Neural cell (in vitro differentiated cells): ENCODE measurements around the gene C16orf96. TPM values are rescaled to one million over a fixed set of nuclear protein-coding genes. Genes with fewer than 3 reads are reported as not detected.

ENCODE experiments used
- H2AFZ ChIP-seq: fragments of 200-600, 300-800 bp; sonication (generic), shearing (Covaris generic); 2 replicates; pipeline ENCODE4 v1.6.0; 2014; ENCODE audit warnings: low read depth, mild to moderate bottlenecking, antibody characterized with exemption, low read length, moderate library complexity
- H3F3A ChIP-seq: fragments of 200-600 bp; shearing (Covaris generic); 2 replicates; pipeline ENCODE4 v1.6.1; 2016; ENCODE audit warnings: mild to moderate bottlenecking, moderate library complexity, mixed read lengths, antibody characterized with exemption, low read length; ENCODE audit not compliant: insufficient read depth, poor library complexity, severe bottlenecking
- H3K27ac ChIP-seq: fragments of 200-600, 300-800 bp; sonication (generic), shearing (Covaris generic); 2 replicates; pipeline ENCODE4 v1.5.1; 2014; ENCODE audit warnings: mild to moderate bottlenecking, low read length, moderate library complexity
- H3K27me3 ChIP-seq: fragments of 300-800, 200-600 bp; sonication (generic), shearing (Covaris generic); 2 replicates; pipeline ENCODE4 v1.6.0; 2014; ENCODE audit warnings: mild to moderate bottlenecking, low read depth, low read length, moderate library complexity; ENCODE audit not compliant: insufficient read depth
- H3K36me3 ChIP-seq: fragments of 300-800, 200-600 bp; sonication (generic), shearing (Covaris generic); 2 replicates; pipeline ENCODE4 v1.5.1; 2014; ENCODE audit warnings: mild to moderate bottlenecking, antibody characterized with exemption, low read length, moderate library complexity; ENCODE audit not compliant: insufficient read depth
- H3K4me2 ChIP-seq: fragments of 300-800, 200-600 bp; sonication (generic), shearing (Covaris generic); 2 replicates; pipeline ENCODE4 v1.6.0; 2014; ENCODE audit warnings: mild to moderate bottlenecking, low read length
- H3K4me3 ChIP-seq: fragments of 300-800, 200-600 bp; sonication (generic), shearing (Covaris generic); 2 replicates; pipeline ENCODE4 v1.5.1; 2014; ENCODE audit warnings: mild to moderate bottlenecking, low read length, moderate library complexity
- H3K79me2 ChIP-seq: fragments of 200-600 bp; shearing (Covaris generic); replicated peaks from 2 replicates; pipeline ENCODE4 v1.6.0; 2014; ENCODE audit warnings: mild to moderate bottlenecking, low read length, moderate library complexity; ENCODE audit not compliant: insufficient read depth
- H3K9ac ChIP-seq: fragments of 300-800, 200-600 bp; sonication (generic), shearing (Covaris generic); 2 replicates; pipeline ENCODE4 v1.6.1; 2016; ENCODE audit warnings: mild to moderate bottlenecking, low read length, mixed read lengths
- H3K9me2 ChIP-seq: fragments of 200-600 bp; shearing (Covaris generic); 2 replicates; pipeline ENCODE4 v1.6.1; 2016; ENCODE audit warnings: mild to moderate bottlenecking, low read length, mixed read lengths; ENCODE audit not compliant: insufficient read depth
- H3K9me3 ChIP-seq: fragments of 200-600, 300-800 bp; sonication (generic), shearing (Covaris generic); 2 replicates; pipeline ENCODE4 v1.6.1; 2016; ENCODE audit warnings: mild to moderate bottlenecking, mixed run types, low read length, moderate library complexity, mixed read lengths
- H4K20me1 ChIP-seq: fragments of 200-600 bp; shearing (Covaris generic); 2 replicates; pipeline ENCODE4 v1.6.1; 2016; ENCODE audit warnings: mild to moderate bottlenecking, mixed run types; ENCODE audit not compliant: insufficient read depth
- CTCF ChIP-seq: fragments of 450-650 bp; IDR thresholded peaks from 2 replicates; pipeline ENCODE4 v1.5.1; 2014; ENCODE audit warnings: antibody characterized with exemption, mild to moderate bottlenecking, moderate library complexity; ENCODE audit not compliant: poor library complexity, severe bottlenecking
- EP300 ChIP-seq: fragments of 450-650 bp; conservative IDR thresholded peaks from 2 replicates; pipeline ENCODE4 v1.6.1; 2014; ENCODE audit warnings: antibody characterized with exemption, mild to moderate bottlenecking, moderate library complexity; ENCODE audit not compliant: poor library complexity, severe bottlenecking
- EZH2 ChIP-seq: fragments of 200-600, 300-800 bp; shearing (Covaris generic), sonication (generic); IDR thresholded peaks from 2 replicates; pipeline ENCODE4 v1.6.1; 2014; ENCODE audit warnings: antibody characterized with exemption, low read length, borderline replicate concordance, mild to moderate bottlenecking; ENCODE audit not compliant: insufficient read depth, poor library complexity, severe bottlenecking
- MXI1 ChIP-seq: fragments of 450-650 bp; conservative IDR thresholded peaks from 2 replicates; pipeline ENCODE4 v1.6.1; 2014; ENCODE audit warnings: antibody characterized with exemption, mild to moderate bottlenecking; ENCODE audit not compliant: poor library complexity, severe bottlenecking
- POLR2AphosphoS5 ChIP-seq: IDR thresholded peaks from 2 replicates; pipeline ENCODE4 v1.6.1; 2012
- RAD21 ChIP-seq: fragments of 450-650 bp; conservative IDR thresholded peaks from 2 replicates; pipeline ENCODE4 v1.6.1; 2014; ENCODE audit warnings: antibody characterized with exemption, mild to moderate bottlenecking, moderate library complexity
- SMC3 ChIP-seq: fragments of 450-650 bp; conservative IDR thresholded peaks from 2 replicates; pipeline ENCODE4 v1.6.1; 2014; ENCODE audit warnings: antibody characterized with exemption, mild to moderate bottlenecking, moderate library complexity; ENCODE audit not compliant: poor library complexity
- TAF1 ChIP-seq: IDR thresholded peaks from 2 replicates; pipeline ENCODE4 v1.6.1; 2012; ENCODE audit warnings: low read depth
- polyA plus RNA-seq: library from polyadenylated mRNA; depleted of rRNA; stranded (reverse); fragments of >200 nt; gene quantifications from 2 replicates; pipeline ENCODE4 v1.2.3, GENCODE V29; 2014
- TF ChIP-seq, protein P1 (sequence below): IDR thresholded peaks from 2 replicates; pipeline ENCODE4 v1.6.1; 2012; ENCODE audit warnings: borderline replicate concordance

The C16orf96 gene
- polyA plus RNA-seq, 1 donor from 2014 or later, result 0.21 TPM

DNA sequence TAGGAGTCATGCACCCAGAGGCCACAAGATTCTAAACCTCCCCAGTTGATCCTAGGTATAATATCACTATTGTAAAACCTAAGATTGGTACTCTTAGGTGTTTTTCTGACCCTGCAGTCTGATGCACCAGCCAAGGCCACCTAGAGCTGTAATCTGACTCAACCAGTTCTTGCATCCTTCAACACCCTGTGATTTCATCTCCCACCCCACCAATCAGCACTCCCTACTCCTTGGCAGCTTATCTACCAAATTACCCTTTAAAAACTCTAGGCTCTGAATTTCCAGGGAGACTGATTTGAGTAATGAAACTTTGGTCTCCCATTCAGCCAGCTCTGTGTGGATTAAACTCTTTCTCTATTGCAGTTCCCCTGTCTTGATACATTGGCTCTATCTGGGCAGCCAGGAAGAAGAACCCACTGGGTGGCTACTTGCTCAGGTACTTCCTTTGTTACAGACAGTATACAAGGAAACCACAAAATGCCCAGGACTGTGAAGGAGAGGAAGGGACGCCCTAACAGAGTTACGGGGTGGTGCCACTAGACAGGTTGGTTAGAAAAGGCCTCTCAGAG is 16.3 kb upstream of the C16orf96 start:
- no peaks in the 10 kb centered on the region for H3F3A ChIP-seq

DNA sequence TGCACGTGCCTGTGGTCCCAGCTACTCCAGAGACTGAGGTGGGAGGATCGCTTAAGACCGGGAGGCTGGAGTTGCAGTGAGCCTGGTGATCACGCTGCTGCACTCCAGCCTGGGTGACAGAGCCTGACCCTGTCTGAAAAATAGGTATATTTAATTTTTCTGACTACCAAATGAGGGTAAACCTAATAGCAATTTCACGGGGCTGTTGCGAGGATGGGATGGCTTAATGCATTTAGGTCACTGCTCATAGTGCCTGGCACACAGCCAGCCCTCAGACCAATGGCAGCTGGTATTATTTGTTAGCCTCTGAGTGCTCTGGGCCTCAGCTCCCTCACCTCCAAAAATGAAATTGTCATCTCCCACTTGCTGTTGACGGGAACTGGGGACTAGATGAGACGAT is 11.7 kb upstream of the C16orf96 start:
- Histone ChIP-seq H3K9ac (no peak overlapping the region), H3K4me3 (no peak overlapping the region), H3K27ac (no peak overlapping the region), H3F3A (no peaks in the 10 kb centered on the region), H3K79me2 (no peaks in the 10 kb centered on the region), H3K9me3 (no peaks in the 10 kb centered on the region), H3K27me3 (no peaks in the 10 kb centered on the region), H3K9me2 (no peaks in the 10 kb centered on the region), H3K36me3 (no peaks in the 10 kb centered on the region), H2AFZ (no peak overlapping the region), H3K4me2 (no peak overlapping the region), H4K20me1 (no peaks in the 10 kb centered on the region)
- TF ChIP-seq, protein P1, sequence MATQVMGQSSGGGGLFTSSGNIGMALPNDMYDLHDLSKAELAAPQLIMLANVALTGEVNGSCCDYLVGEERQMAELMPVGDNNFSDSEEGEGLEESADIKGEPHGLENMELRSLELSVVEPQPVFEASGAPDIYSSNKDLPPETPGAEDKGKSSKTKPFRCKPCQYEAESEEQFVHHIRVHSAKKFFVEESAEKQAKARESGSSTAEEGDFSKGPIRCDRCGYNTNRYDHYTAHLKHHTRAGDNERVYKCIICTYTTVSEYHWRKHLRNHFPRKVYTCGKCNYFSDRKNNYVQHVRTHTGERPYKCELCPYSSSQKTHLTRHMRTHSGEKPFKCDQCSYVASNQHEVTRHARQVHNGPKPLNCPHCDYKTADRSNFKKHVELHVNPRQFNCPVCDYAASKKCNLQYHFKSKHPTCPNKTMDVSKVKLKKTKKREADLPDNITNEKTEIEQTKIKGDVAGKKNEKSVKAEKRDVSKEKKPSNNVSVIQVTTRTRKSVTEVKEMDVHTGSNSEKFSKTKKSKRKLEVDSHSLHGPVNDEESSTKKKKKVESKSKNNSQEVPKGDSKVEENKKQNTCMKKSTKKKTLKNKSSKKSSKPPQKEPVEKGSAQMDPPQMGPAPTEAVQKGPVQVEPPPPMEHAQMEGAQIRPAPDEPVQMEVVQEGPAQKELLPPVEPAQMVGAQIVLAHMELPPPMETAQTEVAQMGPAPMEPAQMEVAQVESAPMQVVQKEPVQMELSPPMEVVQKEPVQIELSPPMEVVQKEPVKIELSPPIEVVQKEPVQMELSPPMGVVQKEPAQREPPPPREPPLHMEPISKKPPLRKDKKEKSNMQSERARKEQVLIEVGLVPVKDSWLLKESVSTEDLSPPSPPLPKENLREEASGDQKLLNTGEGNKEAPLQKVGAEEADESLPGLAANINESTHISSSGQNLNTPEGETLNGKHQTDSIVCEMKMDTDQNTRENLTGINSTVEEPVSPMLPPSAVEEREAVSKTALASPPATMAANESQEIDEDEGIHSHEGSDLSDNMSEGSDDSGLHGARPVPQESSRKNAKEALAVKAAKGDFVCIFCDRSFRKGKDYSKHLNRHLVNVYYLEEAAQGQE, result no peak
- no peak for TF ChIP-seq EP300
- no peak for TF ChIP-seq CTCF
- TF ChIP-seq RAD21, result no peak
- TF ChIP-seq SMC3, result no peak
- no peak for TF ChIP-seq TAF1
- no peak for TF ChIP-seq MXI1
- no peak for TF ChIP-seq EZH2

More for the DNA sequence above, 16.3 kb upstream of the C16orf96 start:
- no peak overlapping the region for H3K4me3 ChIP-seq
- H3K36me3 ChIP-seq, result no peaks in the 10 kb centered on the region
- no peaks in the 10 kb centered on the region for H3K9me3 ChIP-seq
- no peak overlapping the region for H3K9ac ChIP-seq
- H2AFZ ChIP-seq, result no peak overlapping the region
- no peak overlapping the region for H3K27ac ChIP-seq
- TF ChIP-seq RAD21 (no peak), TAF1 (no peak), EP300 (no peak)
- no peaks in the 10 kb centered on the region for H3K9me2 ChIP-seq
- no peak overlapping the region for H3K4me2 ChIP-seq
- no peaks in the 10 kb centered on the region for H3K27me3 ChIP-seq
- H3K79me2 ChIP-seq, result peaks cover 30% of the 10 kb centered on the region
- H4K20me1 ChIP-seq, result no peaks in the 10 kb centered on the region

- no peak overlapping the region for H3K4me3 ChIP-seq
- no peak overlapping the region for H3K9ac ChIP-seq
- H3K27me3 ChIP-seq, result no peaks in the 10 kb centered on the region
- H3F3A ChIP-seq, result no peaks in the 10 kb centered on the region
- H3K27ac ChIP-seq, result no peak overlapping the region
- no peaks in the 10 kb centered on the region for H3K9me3 ChIP-seq
- TF ChIP-seq EP300 (no peak), CTCF (no peak), MXI1 (no peak), TAF1 (no peak), SMC3 (no peak), EZH2 (no peak), RAD21 (no peak), POLR2AphosphoS5 (no peak)
- TF ChIP-seq, protein P1, result no peak
- no peak overlapping the region for H3K4me2 ChIP-seq
- H4K20me1 ChIP-seq, result no peaks in the 10 kb centered on the region
- H2AFZ ChIP-seq, result no peak overlapping the region
- no peaks in the 10 kb centered on the region for H3K36me3 ChIP-seq
- no peaks in the 10 kb centered on the region for H3K9me2 ChIP-seq
- no peaks in the 10 kb centered on the region for H3K79me2 ChIP-seq
These were observed 8.0 kb upstream of the C16orf96 start for GRCh38 chr16:4548124-4548523.
